ENCODE results near the gene DUSP11. TPM values are rescaled to one million over a fixed set of nuclear protein-coding genes. Genes with fewer than 3 reads are reported as not detected.

The DUSP11 gene
- 51.7 TPM for total RNA-seq
- polyA plus RNA-seq: 10 to 100 TPM; 61.7 to 90.3 (median 82.2) TPM

DNA sequence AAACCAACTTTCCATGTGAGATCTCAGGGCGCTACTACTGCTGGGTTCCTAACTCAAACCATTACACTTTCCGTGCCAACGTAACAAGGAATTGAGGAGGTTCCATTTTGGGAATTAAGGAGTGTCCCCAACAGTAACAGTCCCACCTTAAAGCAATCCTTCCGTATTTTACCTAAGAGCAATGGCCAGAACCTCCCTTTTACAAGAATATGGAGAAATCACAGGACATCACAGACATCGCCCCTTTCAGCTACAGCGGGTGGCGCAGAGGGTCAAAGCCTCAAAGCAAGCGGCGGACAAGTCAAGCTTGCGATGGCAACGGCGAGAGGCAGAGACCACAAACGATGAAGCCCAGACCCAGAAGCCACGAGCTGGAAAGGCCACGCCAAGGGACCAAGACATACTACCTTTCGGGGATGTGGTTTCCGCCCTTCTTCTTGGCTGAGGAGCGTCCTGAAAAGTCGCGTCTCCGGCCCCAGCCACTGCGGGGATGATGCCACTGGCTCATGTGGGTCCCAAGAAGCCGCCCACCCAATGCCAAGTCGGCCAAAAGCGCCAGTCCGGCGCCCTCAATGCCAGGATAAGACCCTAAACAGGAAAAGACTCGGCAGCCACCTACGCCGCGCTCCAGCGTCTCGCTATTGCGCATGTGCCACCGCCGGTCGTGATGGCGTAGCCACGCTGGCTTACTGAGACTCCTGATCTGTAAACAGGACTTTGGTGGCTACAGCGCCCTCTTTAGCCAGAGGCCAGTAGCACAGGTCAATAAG is at the start of gene DUSP11:
Gene DUSP11 (minus strand): TSS at position 637 of the 770 bp plus-strand sequence. CDS start 129 bp downstream, at position 508.
- Mint-ChIP-seq H3K4me1 (peaks cover 13 to 53% (median 33%) of the 10 kb centered on the region in 4 donors), H3K27me3 (peaks cover 7% of the 10 kb centered on the region), H3K4me3 (peak within 1 kb of the TSS; percentile 98 to 100 (median 99)), H3K27ac (peak within 1 kb of the TSS; percentile 95 to 100 (median 99)), H3K9me3 (no peaks in the 10 kb centered on the region), H3K36me3 (peaks cover 16% of the 10 kb centered on the region)
- ATAC-seq (ENCODE audit: low read depth in 2 of 2) (peak; percentile 99 to 100), DNase-seq (peak; percentile 93 to 96 (median 95))
- Histone ChIP-seq H3K36me3 (ENCODE audit: control insufficient read depth, insufficient read depth, low read length) (peaks cover 21% of the 10 kb centered on the region), H3K4me3 (ENCODE audit: low read depth, low read length) (peak within 1 kb of the TSS; percentile 95), H3K9me3 (ENCODE audit: control insufficient read depth in 2 of 2, low read length in 2 of 2) (no peaks in the 10 kb centered on the region), H3K27me3 (ENCODE audit: control insufficient read depth, insufficient read depth, low read length) (no peaks in the 10 kb centered on the region), H3K27ac (ENCODE audit: insufficient read depth, low read length, poor library complexity, severe bottlenecking) (peak within 1 kb of the TSS; percentile 91), H3K4me1 (ENCODE audit: control insufficient read depth, insufficient read depth, low read length, poor library complexity, severe bottlenecking) (peaks cover 35% of the 10 kb centered on the region)

- peaks cover 30% of the 10 kb centered on the region for H3K4me1 ChIP-seq (ENCODE audit: control insufficient read depth, insufficient read depth, low read length, poor library complexity, severe bottlenecking)
- peak within 1 kb of the TSS; percentile 97 to 99 (median 97) for H3K27ac Mint-ChIP-seq
- H3K27me3 Mint-ChIP-seq: no peaks in the 10 kb centered on the region
- H3K4me1 Mint-ChIP-seq: peaks cover 37 to 57% (median 47%) of the 10 kb centered on the region in 4 donors
- DNase-seq: peak; percentile 90 to 97 (median 92)
- H3K27me3 ChIP-seq (ENCODE audit: control insufficient read depth, insufficient read depth, low read length): no peaks in the 10 kb centered on the region
- H3K36me3 ChIP-seq (ENCODE audit: control insufficient read depth, insufficient read depth, low read length): peaks cover 18% of the 10 kb centered on the region
- H3K4me3 ChIP-seq (ENCODE audit: low read depth, low read length): peak within 1 kb of the TSS; percentile 97
- no peaks in the 10 kb centered on the region for H3K9me3 ChIP-seq (ENCODE audit: control insufficient read depth in 2 of 2, low read length in 2 of 2)
- H3K36me3 Mint-ChIP-seq: peaks cover 9% of the 10 kb centered on the region
- peak; percentile 90 to 92 for ATAC-seq (ENCODE audit: low read depth in 2 of 2)
- H3K27ac ChIP-seq (ENCODE audit: insufficient read depth, low read length, poor library complexity, severe bottlenecking): peak within 1 kb of the TSS; percentile 97
- H3K9me3 Mint-ChIP-seq: peaks cover 0 to 1% (median 0%) of the 10 kb centered on the region in 7 donors
- peak within 1 kb of the TSS; percentile 94 to 99 (median 96) for H3K4me3 Mint-ChIP-seq
Measured at GRCh38 chr2:73828818-73829570, 49.1 kb upstream of the DUSP11 start, which contains the start of gene STAMBP. Gene STAMBP, plus strand, starts transcription at chr2:73828961. Its CDS starts 1,896 bp downstream, at chr2:73830857.

DNA sequence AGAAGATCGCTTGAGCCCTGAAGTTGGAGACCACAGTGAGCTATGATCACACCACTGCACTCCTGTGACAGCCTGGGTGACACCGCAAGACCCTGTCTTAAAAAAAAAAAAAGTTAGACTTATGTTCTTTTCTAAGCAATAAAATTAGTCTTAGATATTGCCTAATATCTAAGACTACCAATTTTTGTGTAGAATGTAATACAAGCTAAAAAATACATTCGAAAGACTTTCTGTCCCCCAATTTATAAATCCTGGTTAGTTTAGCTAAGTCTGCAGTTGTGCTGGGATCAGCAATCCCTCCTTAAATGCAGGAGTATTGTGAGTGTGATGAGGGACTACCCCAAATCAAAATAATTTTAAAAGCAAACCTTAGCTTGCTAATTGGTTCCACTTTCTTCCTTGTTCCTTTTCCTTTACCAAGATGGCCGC is 48.5 kb upstream of the DUSP11 start:
- no peaks in the 10 kb centered on the region for H3K27me3 Mint-ChIP-seq
- ATAC-seq (ENCODE audit: low read depth in 2 of 2): no peak

GRCh38 chr2:73827660-73828388 is 47.9 kb upstream of the DUSP11 start:
- H3K9me3 ChIP-seq (ENCODE audit: control insufficient read depth in 2 of 2, low read length in 2 of 2): no peaks in the 10 kb centered on the region
- DNase-seq (no peak), ATAC-seq (ENCODE audit: low read depth in 2 of 2) (no peak)
- peaks cover 30% of the 10 kb centered on the region for H3K4me1 ChIP-seq (ENCODE audit: control insufficient read depth, insufficient read depth, low read length, poor library complexity, severe bottlenecking)
- Mint-ChIP-seq H3K4me3 (peak overlapping the region; percentile 59 to 99 (median 96)), H3K4me1 (peaks cover 36 to 55% (median 46%) of the 10 kb centered on the region in 4 donors), H3K27ac (peak overlapping the region in 2 of 3 donors; percentile 92 to 97), H3K27me3 (no peaks in the 10 kb centered on the region), H3K9me3 (peaks cover 0 to 1% (median 0%) of the 10 kb centered on the region in 7 donors), H3K36me3 (peaks cover 9% of the 10 kb centered on the region)
- H3K27ac ChIP-seq (ENCODE audit: insufficient read depth, low read length, poor library complexity, severe bottlenecking): peak overlapping the region; percentile 97
- peaks cover 10% of the 10 kb centered on the region for H3K36me3 ChIP-seq (ENCODE audit: control insufficient read depth, insufficient read depth, low read length)
- H3K4me3 ChIP-seq (ENCODE audit: low read depth, low read length): peak overlapping the region; percentile 97
- no peaks in the 10 kb centered on the region for H3K27me3 ChIP-seq (ENCODE audit: control insufficient read depth, insufficient read depth, low read length)

More for the DNA sequence above, 48.5 kb upstream of the DUSP11 start:
- peaks cover 0 to 1% (median 0%) of the 10 kb centered on the region in 7 donors for H3K9me3 Mint-ChIP-seq
- H3K27ac Mint-ChIP-seq: peak overlapping the region; percentile 97 to 99 (median 97)
- peak overlapping the region; percentile 97 for H3K27ac ChIP-seq (ENCODE audit: insufficient read depth, low read length, poor library complexity, severe bottlenecking)
- peaks cover 30% of the 10 kb centered on the region for H3K4me1 ChIP-seq (ENCODE audit: control insufficient read depth, insufficient read depth, low read length, poor library complexity, severe bottlenecking)
- peaks cover 9% of the 10 kb centered on the region for H3K36me3 Mint-ChIP-seq
- no peaks in the 10 kb centered on the region for H3K9me3 ChIP-seq (ENCODE audit: control insufficient read depth in 2 of 2, low read length in 2 of 2)
- no peak for DNase-seq
- peak overlapping the region; percentile 97 for H3K4me3 ChIP-seq (ENCODE audit: low read depth, low read length)
- H3K36me3 ChIP-seq (ENCODE audit: control insufficient read depth, insufficient read depth, low read length): peaks cover 15% of the 10 kb centered on the region
- peaks cover 36 to 57% (median 47%) of the 10 kb centered on the region in 4 donors for H3K4me1 Mint-ChIP-seq
- no peaks in the 10 kb centered on the region for H3K27me3 ChIP-seq (ENCODE audit: control insufficient read depth, insufficient read depth, low read length)
- peak overlapping the region; percentile 94 to 99 (median 96) for H3K4me3 Mint-ChIP-seq

DNA sequence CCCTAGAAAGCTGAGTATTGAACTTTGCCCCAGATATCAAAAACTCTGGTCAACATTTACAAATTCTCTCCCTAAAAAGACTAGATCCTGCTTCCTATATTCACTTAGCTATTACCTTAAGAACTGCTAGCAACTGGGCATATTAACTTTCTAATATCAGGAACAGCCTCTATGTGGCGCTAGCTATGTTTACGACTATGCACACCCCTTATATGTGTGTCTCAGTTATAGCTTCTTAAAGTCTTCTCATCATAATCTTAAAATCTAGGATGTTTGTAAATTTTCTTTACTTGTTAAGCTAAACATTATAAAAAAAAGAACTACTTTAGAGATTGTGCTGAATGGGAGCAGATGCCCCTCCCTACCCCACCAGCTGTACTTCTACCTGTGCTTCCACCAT is 47.1 kb upstream of the DUSP11 start:
- peaks cover 30% of the 10 kb centered on the region for H3K4me1 ChIP-seq (ENCODE audit: control insufficient read depth, insufficient read depth, low read length, poor library complexity, severe bottlenecking)
- ATAC-seq (ENCODE audit: low read depth in 2 of 2): no peak
- H3K27me3 Mint-ChIP-seq: no peaks in the 10 kb centered on the region
- H3K36me3 Mint-ChIP-seq: peaks cover 3% of the 10 kb centered on the region
- no peak overlapping the region for H3K27ac ChIP-seq (ENCODE audit: insufficient read depth, low read length, poor library complexity, severe bottlenecking)
- no peaks in the 10 kb centered on the region for H3K9me3 ChIP-seq (ENCODE audit: control insufficient read depth in 2 of 2, low read length in 2 of 2)
- H3K9me3 Mint-ChIP-seq: peaks cover 0 to 1% (median 0%) of the 10 kb centered on the region in 7 donors
- H3K4me3 ChIP-seq (ENCODE audit: low read depth, low read length): no peak overlapping the region
- peak overlapping the region in 2 of 3 donors; percentile 29 to 97 for H3K27ac Mint-ChIP-seq
- peak in 1 of 3 donors; percentile 56 for DNase-seq
- H3K4me3 Mint-ChIP-seq: peak overlapping the region; percentile 59 to 99 (median 76)
- H3K27me3 ChIP-seq (ENCODE audit: control insufficient read depth, insufficient read depth, low read length): no peaks in the 10 kb centered on the region
- H3K4me1 Mint-ChIP-seq: peaks cover 31 to 47% (median 40%) of the 10 kb centered on the region in 4 donors
- peaks cover 3% of the 10 kb centered on the region for H3K36me3 ChIP-seq (ENCODE audit: control insufficient read depth, insufficient read depth, low read length)

GRCh38 chr2:73825408-73825807 is 45.5 kb upstream of the DUSP11 start:
- Mint-ChIP-seq H3K27me3 (peaks cover 4% of the 10 kb centered on the region), H3K36me3 (no peaks in the 10 kb centered on the region), H3K9me3 (peaks cover 0 to 1% (median 0%) of the 10 kb centered on the region in 7 donors), H3K4me3 (peak overlapping the region in 1 of 4 donors; percentile 30), H3K27ac (peak overlapping the region in 1 of 3 donors; percentile 89), H3K4me1 (peaks cover 22 to 33% (median 28%) of the 10 kb centered on the region in 4 donors)
- Histone ChIP-seq H3K9me3 (ENCODE audit: control insufficient read depth in 2 of 2, low read length in 2 of 2) (no peaks in the 10 kb centered on the region), H3K27me3 (ENCODE audit: control insufficient read depth, insufficient read depth, low read length) (no peaks in the 10 kb centered on the region), H3K4me1 (ENCODE audit: control insufficient read depth, insufficient read depth, low read length, poor library complexity, severe bottlenecking) (peaks cover 30% of the 10 kb centered on the region), H3K27ac (ENCODE audit: insufficient read depth, low read length, poor library complexity, severe bottlenecking) (no peak overlapping the region), H3K4me3 (ENCODE audit: low read depth, low read length) (no peak overlapping the region), H3K36me3 (ENCODE audit: control insufficient read depth, insufficient read depth, low read length) (no peaks in the 10 kb centered on the region)
- ATAC-seq (ENCODE audit: low read depth in 2 of 2) (no peak), DNase-seq (no peak)

Measured in CD4-positive, CD25-positive, alpha-beta regulatory T cell (primary cell).